Measurements from ENCODE around the gene SNX20. TPM values are rescaled to one million over a fixed set of nuclear protein-coding genes. Genes with fewer than 3 reads are reported as not detected.

The SNX20 gene
- total RNA-seq, 2 donors from 2014 or later = 0.82 to 2.5 TPM

- Histone ChIP-seq H3K4me3 (no peak overlapping the region), H3K4me1 (replicated peaks) (no peaks in the 10 kb centered on the region), H3K36me3 (no peaks in the 10 kb centered on the region), H3K27ac (no peak overlapping the region), H3K27me3 (replicated peaks; ENCODE audit: insufficient read depth) (no peaks in the 10 kb centered on the region), H3K9me3 (no peaks in the 10 kb centered on the region)
- no peak for DNase-seq (ENCODE audit: low spot score)
- 92% methylated on average over 11 of the region's 11 CpGs for WGBS
- TF ChIP-seq POLR2A (IDR thresholded peaks at IDR 0.05) (no peak), CTCF (IDR thresholded peaks at IDR 0.05) (no peak), POLR2AphosphoS5 (IDR thresholded peaks at IDR 0.05) (no peak)
- intact Hi-C loops (cut with DNase I) = no loop called here
Measured at GRCh38 chr16:50630394-50631020, 50.6 kb downstream of the SNX20 start.

- WGBS = 95% methylated on average over 4 of the region's 4 CpGs
- DNase-seq (ENCODE audit: low spot score) = no peak
- Histone ChIP-seq H3K27me3 (replicated peaks; ENCODE audit: insufficient read depth) (no peaks in the 10 kb centered on the region), H3K9me3 (no peaks in the 10 kb centered on the region), H3K27ac (no peak overlapping the region), H3K4me1 (replicated peaks) (no peaks in the 10 kb centered on the region), H3K4me3 (no peak overlapping the region), H3K36me3 (no peaks in the 10 kb centered on the region)
- TF ChIP-seq POLR2A (IDR thresholded peaks at IDR 0.05) = no peak
- intact Hi-C loops (cut with DNase I) = loop anchor here (5.0 kb wide), 2 partner anchors 37 to 82 kb away; partner anchors contain the start of gene NKD1
Measured at GRCh38 chr16:50629334-50629733, 51.8 kb downstream of the SNX20 start.

GRCh38 chr16:50628156-50628802 is 52.8 kb downstream of the SNX20 start:
- no peak overlapping the region for H3K4me3 ChIP-seq
- no peaks in the 10 kb centered on the region for H3K36me3 ChIP-seq
- no peak for DNase-seq (ENCODE audit: low spot score)
- intact Hi-C loops (cut with DNase I) = loop anchor here (5.0 kb wide), 2 partner anchors 36 to 81 kb away; partner anchors contain the start of gene NKD1
- no peaks in the 10 kb centered on the region for H3K4me1 ChIP-seq (replicated peaks)
- 90% methylated on average over 9 of the region's 9 CpGs for WGBS
- no peak overlapping the region for H3K27ac ChIP-seq
- TF ChIP-seq POLR2AphosphoS5 (IDR thresholded peaks at IDR 0.05) (no peak), POLR2A (IDR thresholded peaks at IDR 0.05) (no peak), CTCF (IDR thresholded peaks at IDR 0.05) (no peak)
- no peaks in the 10 kb centered on the region for H3K9me3 ChIP-seq
- H3K27me3 ChIP-seq (replicated peaks; ENCODE audit: insufficient read depth) = no peaks in the 10 kb centered on the region

- H3K27me3 ChIP-seq (replicated peaks; ENCODE audit: insufficient read depth) = no peaks in the 10 kb centered on the region
- WGBS = 10% methylated on average over 10 of the region's 10 CpGs
- H3K9me3 ChIP-seq = no peaks in the 10 kb centered on the region
- H3K4me3 ChIP-seq = no peak overlapping the region
- TF ChIP-seq POLR2AphosphoS5 (IDR thresholded peaks at IDR 0.05) (peak; percentile 38), CTCF (IDR thresholded peaks at IDR 0.05) (peak in 2 of 4 experiments; percentile 51 to 61), POLR2A (IDR thresholded peaks at IDR 0.05) (no peak)
- H3K36me3 ChIP-seq = no peaks in the 10 kb centered on the region
- H3K4me1 ChIP-seq (replicated peaks) = no peaks in the 10 kb centered on the region
- intact Hi-C loops (cut with DNase I) = loop anchor here (5.0 kb wide), 2 partner anchors 35 to 80 kb away; partner anchors contain the start of gene NKD1
- DNase-seq (ENCODE audit: low spot score) = peak; percentile 38
- H3K27ac ChIP-seq = no peak overlapping the region
Measured at GRCh38 chr16:50627419-50627818, 53.7 kb downstream of the SNX20 start.

- DNase-seq (ENCODE audit: low spot score) = no peak
- intact Hi-C loops (cut with DNase I) = loop anchor here (5.0 kb wide), 2 partner anchors 35 to 80 kb away; partner anchors contain the start of gene NKD1
- Histone ChIP-seq H3K4me1 (replicated peaks) (no peaks in the 10 kb centered on the region), H3K36me3 (no peaks in the 10 kb centered on the region), H3K4me3 (no peak overlapping the region), H3K9me3 (no peaks in the 10 kb centered on the region), H3K27me3 (replicated peaks; ENCODE audit: insufficient read depth) (no peaks in the 10 kb centered on the region), H3K27ac (no peak overlapping the region)
- no peak for TF ChIP-seq POLR2AphosphoS5 (IDR thresholded peaks at IDR 0.05)
- no peak for TF ChIP-seq CTCF (IDR thresholded peaks at IDR 0.05)
- no peak for TF ChIP-seq POLR2A (IDR thresholded peaks at IDR 0.05)
- 29% methylated on average over 4 of the region's 4 CpGs for WGBS
Measured at GRCh38 chr16:50626868-50627267, 54.2 kb downstream of the SNX20 start.

Data from prostate gland (tissue), 2 donors.